Urothelium cell line (cell line): Measurements from ENCODE around the gene TUBB1.

Source experiments
- DNase-seq: peaks from one replicate; pipeline ENCODE4 v3.0.0; 2011; ENCODE audit warnings: low spot score, mixed read lengths
- FAIRE-seq: peaks from 2 replicates; lab custom pipeline; 2011; peaks lifted over from hg19 to GRCh38; lab: Jason Lieb, UNC

Gene TUBB1

DNA sequence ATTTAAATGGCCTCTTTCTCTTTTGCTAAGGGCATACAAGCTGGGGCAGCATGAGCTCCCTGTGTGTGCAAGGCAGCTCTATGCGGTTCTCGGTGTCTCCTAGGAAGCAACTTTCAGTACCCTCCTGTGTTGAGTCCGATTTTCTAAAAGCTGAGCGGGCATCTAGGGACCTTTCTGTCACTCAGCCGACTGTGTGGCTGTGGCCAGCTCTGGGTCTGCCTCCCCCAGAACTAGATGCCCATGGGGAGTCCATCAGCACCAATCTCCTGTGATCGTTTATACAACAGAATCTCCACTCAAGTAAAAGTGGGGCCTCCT lies 30.7 kb upstream of the TUBB1 start:
- FAIRE-seq: no peak
- no peak for DNase-seq

GRCh38 chr20:58989196-58989595 lies 30.0 kb upstream of the TUBB1 start:
- DNase-seq: no peak
- no peak for FAIRE-seq

- no peak for DNase-seq
- no peak for FAIRE-seq
Measured at GRCh38 chr20:58990651-58991445, 28.4 kb upstream of the TUBB1 start.

DNA sequence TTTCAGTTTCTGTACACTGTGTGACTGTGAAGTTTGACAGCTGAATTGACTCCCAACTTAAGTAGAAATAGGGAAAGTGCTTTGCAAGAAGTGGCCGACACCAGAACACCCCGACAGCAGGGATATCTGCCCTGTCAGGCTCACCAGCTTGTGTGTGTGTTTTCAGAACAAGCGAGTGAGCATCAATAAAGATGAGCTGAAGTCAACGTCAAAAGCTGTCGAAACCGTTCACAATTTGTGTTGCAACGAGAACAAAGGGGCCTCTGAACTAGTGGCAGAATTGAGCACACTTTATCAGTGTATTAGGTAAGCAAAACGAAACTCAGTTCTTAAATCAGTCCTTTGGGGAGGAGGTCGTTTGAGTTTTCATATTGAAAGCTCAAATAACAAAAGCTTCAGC lies 27.5 kb upstream of the TUBB1 start:
- DNase-seq: no peak
- no peak for FAIRE-seq

DNA sequence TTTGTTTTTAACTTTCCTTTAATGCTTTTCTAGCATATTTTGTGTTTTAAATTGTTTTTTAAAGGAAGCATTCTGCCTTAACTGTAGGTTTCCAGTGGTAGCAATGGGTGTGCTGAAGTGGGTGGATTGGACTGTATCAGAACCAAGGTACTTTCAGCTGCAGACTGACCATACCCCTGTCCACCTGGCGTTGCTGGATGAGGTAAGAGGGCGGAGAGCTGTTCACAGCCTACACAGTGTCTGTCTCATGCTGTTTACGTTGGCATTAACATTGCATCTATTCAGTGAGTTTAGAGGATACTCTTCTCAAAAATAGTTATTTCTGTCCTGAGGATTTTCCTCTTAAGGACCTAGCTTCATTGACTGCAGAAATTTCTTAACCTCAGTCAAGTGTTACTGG lies 26.3 kb upstream of the TUBB1 start:
- FAIRE-seq: no peak
- DNase-seq: no peak

- DNase-seq: no peak
- no peak for FAIRE-seq
Measured at GRCh38 chr20:58993332-58994248, 25.6 kb upstream of the TUBB1 start.

GRCh38 chr20:58994390-58995159 lies 24.7 kb upstream of the TUBB1 start:
- FAIRE-seq (no peak), DNase-seq (no peak)

DNA sequence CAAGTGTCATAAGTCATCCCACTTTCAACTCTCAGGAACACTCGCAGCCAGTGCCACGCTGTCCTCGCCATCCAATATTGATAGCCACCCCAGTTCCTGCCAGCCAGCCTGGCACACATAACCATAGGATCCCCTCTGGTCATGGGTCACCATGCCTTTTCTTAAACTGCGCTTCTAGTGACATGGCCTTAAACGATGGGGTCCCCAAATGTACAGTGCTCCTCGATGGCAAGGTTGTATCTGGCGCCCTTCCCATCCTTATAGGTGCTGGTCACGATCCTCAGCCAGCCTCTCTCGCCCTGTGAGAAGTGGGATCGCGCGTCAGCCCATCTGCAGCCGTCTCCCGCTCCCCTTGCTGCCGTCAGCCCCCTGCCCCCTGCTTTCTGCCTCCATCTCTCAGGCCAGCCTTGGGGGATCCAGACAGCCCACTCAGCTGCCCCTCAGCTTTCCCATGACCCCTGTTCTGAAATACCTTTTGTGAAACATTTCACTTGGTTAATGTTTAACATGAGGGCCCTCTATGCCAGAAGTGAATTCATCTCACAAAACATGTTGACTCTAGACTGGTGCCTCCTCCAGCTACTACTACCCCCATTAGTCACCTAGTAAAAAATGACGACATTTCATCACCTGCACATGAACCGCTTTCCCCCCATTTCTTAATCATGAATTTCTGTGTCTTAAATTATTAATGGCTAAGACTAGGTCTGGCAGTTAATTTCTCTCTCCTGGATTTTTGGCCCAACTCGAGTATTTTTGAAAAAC lies 23.6 kb upstream of the TUBB1 start:
- FAIRE-seq (no peak), DNase-seq (no peak)

- FAIRE-seq (no peak), DNase-seq (no peak)
Measured at GRCh38 chr20:58996226-58996611, 23.0 kb upstream of the TUBB1 start.

GRCh38 chr20:58997141-58997770 lies 22.0 kb upstream of the TUBB1 start:
- no peak for DNase-seq
- FAIRE-seq: no peak

GRCh38 chr20:58998656-58999055 lies 20.6 kb upstream of the TUBB1 start:
- no peak for FAIRE-seq
- DNase-seq: no peak

GRCh38 chr20:59000326-59000725 lies 18.9 kb upstream of the TUBB1 start:
- no peak for FAIRE-seq
- no peak for DNase-seq

DNA sequence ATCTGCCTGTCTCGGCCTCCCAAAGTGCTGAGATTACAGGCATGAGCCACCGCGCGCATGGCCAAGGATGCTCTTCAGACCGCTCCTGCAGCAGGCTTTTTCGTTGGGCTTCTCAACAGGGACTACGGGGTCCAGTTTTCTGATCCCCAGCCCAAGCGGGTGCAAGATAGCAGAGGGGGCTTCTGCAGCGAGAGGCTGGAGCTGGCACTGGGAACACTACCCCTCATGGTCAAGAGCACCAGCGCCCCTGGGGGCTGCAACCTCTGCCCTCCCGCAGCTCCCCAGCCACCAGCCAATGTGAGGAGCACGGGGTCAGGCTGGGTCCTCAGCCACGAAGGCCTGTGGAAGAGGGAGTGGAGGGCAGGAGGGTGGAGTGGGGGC lies 18.2 kb upstream of the TUBB1 start:
- FAIRE-seq (no peak), DNase-seq (no peak)

DNA sequence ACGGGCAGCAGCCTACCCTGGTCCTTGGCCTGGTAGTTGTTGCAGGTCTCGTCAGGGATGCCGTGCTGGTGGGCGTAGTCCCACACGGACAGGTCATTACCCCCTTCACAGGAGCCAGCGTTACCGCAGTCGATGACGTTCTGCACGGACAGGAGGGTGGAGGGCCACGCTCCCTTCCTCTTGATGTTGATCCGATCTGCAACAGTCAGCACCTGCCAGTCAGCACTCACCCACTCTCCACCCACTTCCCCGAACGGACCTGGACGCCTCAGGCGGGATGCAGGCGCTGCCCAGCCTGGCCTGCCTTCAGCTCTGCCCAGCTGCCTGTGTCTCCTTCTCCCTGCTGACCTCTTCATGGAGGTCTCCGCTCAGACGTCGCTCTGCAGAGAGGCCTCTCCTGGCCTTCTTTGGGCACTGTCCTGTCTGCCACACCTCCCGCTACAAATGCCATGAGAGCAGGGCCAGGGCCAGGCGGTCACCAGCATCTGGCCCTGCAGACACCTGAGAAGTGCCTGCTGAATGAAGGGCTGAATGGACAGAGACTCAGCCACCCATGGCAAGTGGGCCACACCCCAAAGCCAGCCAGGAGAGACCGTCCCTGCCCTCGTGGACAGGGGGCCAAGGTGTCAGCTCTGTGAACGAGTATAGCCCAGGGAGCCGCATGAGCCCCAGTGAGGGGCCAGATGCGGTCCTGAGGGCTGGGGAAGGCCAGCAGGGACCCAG lies 17.6 kb upstream of the TUBB1 start:
- FAIRE-seq: no peak

GRCh38 chr20:59002388-59002787 lies 16.8 kb upstream of the TUBB1 start:
- FAIRE-seq (no peak), DNase-seq (no peak)

More for the DNA sequence above, 17.6 kb upstream of the TUBB1 start:
- no peak for DNase-seq

DNA sequence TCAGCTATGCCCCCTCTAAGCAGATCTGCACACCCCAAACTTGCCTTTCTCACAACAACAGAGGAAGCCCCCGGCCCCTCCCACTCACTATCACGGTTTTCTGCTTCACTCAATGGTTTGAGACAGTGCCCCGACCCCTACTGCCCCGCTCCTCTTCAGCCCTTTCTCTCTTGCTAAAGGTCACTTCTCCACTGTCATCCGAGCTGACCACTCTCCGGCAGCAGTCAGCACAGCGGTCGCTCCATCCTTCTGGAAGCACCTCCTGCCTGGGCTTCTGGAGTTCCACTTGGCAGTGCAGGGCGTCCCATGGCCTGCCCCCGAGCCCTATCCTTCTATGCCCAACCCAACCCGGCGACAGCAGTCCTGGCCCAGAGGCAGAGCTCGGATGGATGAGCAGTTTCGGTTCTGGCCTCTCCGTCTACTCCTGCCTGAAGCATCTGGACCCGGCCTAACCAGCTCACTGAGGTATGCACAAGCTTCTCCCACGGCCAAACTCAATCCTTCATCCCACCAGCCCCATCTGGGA lies 16.3 kb upstream of the TUBB1 start:
- DNase-seq (no peak), FAIRE-seq (no peak)

GRCh38 chr20:59003836-59004492 lies 15.3 kb upstream of the TUBB1 start:
- DNase-seq: no peak
- no peak for FAIRE-seq

- no peak for FAIRE-seq
- no peak for DNase-seq
Measured at GRCh38 chr20:59004493-59004762, 14.8 kb upstream of the TUBB1 start.
